ENCODE measurements around the gene CMSS1. TPM values are rescaled to one million over a fixed set of nuclear protein-coding genes. Genes with fewer than 3 reads are reported as not detected.

The CMSS1 gene
- total and polyA plus RNA-seq, 2 of the 13 experiments (the other 11 are each of a cell fraction or from before 2014, with no cell fraction given), result 6.4 to 48.7 TPM

DNA sequence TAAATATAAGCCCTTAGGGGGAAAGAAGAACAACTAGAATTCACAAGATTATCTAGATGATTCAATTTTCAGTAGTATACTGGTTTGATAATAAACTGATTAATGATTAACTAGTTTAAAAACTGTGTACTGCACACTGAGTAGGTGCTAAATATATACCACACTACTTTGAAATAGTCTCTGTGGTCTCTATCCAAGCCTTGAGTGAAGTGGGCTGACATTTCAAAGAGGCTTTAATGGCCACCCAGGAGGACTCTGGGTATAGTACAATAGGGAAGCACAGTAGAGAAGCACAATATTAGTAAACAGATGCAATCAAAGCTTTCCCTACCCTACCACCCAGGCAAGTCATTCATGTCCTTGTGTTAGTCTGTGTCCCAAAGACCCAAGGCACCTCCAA is 249.9 kb downstream of the CMSS1 start (continued):
- TF ChIP-seq, protein P1, sequence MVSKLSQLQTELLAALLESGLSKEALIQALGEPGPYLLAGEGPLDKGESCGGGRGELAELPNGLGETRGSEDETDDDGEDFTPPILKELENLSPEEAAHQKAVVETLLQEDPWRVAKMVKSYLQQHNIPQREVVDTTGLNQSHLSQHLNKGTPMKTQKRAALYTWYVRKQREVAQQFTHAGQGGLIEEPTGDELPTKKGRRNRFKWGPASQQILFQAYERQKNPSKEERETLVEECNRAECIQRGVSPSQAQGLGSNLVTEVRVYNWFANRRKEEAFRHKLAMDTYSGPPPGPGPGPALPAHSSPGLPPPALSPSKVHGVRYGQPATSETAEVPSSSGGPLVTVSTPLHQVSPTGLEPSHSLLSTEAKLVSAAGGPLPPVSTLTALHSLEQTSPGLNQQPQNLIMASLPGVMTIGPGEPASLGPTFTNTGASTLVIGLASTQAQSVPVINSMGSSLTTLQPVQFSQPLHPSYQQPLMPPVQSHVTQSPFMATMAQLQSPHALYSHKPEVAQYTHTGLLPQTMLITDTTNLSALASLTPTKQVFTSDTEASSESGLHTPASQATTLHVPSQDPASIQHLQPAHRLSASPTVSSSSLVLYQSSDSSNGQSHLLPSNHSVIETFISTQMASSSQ (IDR thresholded peaks at IDR 0.05; ENCODE audit: low read depth), result peak; percentile 42; the same call in 1 of the 2 replicates
- TF ChIP-seq, protein P1 (CRISPR knock-in tag; IDR thresholded peaks at IDR 0.05; ENCODE audit: borderline replicate concordance), result peak; percentile 21; the same call in 1 of the 2 replicates
- peak; percentile 76; the same call in 1 of the 2 replicates for TF ChIP-seq HNRNPUL1 (IDR thresholded peaks at IDR 0.05; ENCODE audit: low read depth, low read length)
- TF ChIP-seq, protein P2, sequence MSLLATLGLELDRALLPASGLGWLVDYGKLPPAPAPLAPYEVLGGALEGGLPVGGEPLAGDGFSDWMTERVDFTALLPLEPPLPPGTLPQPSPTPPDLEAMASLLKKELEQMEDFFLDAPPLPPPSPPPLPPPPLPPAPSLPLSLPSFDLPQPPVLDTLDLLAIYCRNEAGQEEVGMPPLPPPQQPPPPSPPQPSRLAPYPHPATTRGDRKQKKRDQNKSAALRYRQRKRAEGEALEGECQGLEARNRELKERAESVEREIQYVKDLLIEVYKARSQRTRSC (CRISPR knock-in tag; IDR thresholded peaks at IDR 0.05; ENCODE audit: low read depth), result no peak
- TF ChIP-seq, protein P3, sequence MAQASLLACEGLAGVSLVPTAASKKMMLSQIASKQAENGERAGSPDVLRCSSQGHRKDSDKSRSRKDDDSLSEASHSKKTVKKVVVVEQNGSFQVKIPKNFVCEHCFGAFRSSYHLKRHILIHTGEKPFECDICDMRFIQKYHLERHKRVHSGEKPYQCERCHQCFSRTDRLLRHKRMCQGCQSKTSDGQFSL (CRISPR knock-in tag; IDR thresholded peaks at IDR 0.05), result no peak
- TF ChIP-seq PHF20 (CRISPR knock-in tag; IDR thresholded peaks at IDR 0.05), result no peak
- TF ChIP-seq REPIN1 (CRISPR knock-in tag; IDR thresholded peaks at IDR 0.05; ENCODE audit: borderline replicate concordance, low read depth), result no peak
- TF ChIP-seq CBX1 (IDR thresholded peaks at IDR 0.05; ENCODE audit: low read depth), result no peak

Measured in HepG2 (cell line).